ENCODE measurements around the gene ELOVL1. TPM values are rescaled to one million over a fixed set of nuclear protein-coding genes. Genes with fewer than 3 reads are reported as not detected.

The ELOVL1 gene
- total and polyA plus RNA-seq, 8 donors: 64.9 to 144 (median 80.8) TPM

GRCh38 chr1:43354936-43355335 is 12.9 kb downstream of the ELOVL1 start:
- no peak overlapping the region for H3K4me3 ChIP-seq
- H3K27ac ChIP-seq: no peak overlapping the region
- H3K4me1 ChIP-seq: peaks cover 15 to 22% of the 10 kb centered on the region in 2 donors
- TF ChIP-seq, protein P1, sequence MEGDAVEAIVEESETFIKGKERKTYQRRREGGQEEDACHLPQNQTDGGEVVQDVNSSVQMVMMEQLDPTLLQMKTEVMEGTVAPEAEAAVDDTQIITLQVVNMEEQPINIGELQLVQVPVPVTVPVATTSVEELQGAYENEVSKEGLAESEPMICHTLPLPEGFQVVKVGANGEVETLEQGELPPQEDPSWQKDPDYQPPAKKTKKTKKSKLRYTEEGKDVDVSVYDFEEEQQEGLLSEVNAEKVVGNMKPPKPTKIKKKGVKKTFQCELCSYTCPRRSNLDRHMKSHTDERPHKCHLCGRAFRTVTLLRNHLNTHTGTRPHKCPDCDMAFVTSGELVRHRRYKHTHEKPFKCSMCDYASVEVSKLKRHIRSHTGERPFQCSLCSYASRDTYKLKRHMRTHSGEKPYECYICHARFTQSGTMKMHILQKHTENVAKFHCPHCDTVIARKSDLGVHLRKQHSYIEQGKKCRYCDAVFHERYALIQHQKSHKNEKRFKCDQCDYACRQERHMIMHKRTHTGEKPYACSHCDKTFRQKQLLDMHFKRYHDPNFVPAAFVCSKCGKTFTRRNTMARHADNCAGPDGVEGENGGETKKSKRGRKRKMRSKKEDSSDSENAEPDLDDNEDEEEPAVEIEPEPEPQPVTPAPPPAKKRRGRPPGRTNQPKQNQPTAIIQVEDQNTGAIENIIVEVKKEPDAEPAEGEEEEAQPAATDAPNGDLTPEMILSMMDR (IDR thresholded peaks at IDR 0.05): no peak
- no peaks in the 10 kb centered on the region for H3K27me3 ChIP-seq
- H3K9me3 ChIP-seq: no peaks in the 10 kb centered on the region
- intact Hi-C loops (cut with DNase I): no loop called here
- no peak for ATAC-seq
- no peaks in the 10 kb centered on the region for H3K36me3 ChIP-seq
- no peak for DNase-seq

DNA sequence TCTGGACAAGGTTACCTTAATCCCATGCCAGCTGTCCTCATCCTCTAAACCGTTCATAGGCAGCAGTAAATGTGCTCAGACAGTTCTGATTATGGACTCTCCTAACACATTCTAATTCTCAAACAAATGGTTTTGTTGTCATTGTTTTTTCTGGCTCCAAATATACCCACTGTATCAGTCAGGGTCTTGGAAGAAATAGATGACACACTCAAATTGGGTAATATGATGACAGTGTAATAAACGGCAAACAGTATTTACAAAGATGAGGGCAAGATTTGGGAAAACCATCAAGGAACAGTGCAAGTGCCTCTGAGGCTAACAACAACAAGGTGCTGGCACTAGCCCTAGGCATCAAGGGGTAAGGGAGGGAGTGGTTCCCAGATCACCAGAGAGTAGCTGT is 13.3 kb downstream of the ELOVL1 start:
- no peaks in the 10 kb centered on the region for H3K27me3 ChIP-seq
- intact Hi-C loops (cut with DNase I): no loop called here
- H3K36me3 ChIP-seq: no peaks in the 10 kb centered on the region
- H3K4me1 ChIP-seq: peaks cover 18% of the 10 kb centered on the region in 2 donors
- H3K27ac ChIP-seq: no peak overlapping the region
- DNase-seq (no peak), ATAC-seq (no peak)
- TF ChIP-seq, protein P1 (IDR thresholded peaks at IDR 0.05): no peak
- H3K9me3 ChIP-seq: no peaks in the 10 kb centered on the region
- H3K4me3 ChIP-seq: no peak overlapping the region

DNA sequence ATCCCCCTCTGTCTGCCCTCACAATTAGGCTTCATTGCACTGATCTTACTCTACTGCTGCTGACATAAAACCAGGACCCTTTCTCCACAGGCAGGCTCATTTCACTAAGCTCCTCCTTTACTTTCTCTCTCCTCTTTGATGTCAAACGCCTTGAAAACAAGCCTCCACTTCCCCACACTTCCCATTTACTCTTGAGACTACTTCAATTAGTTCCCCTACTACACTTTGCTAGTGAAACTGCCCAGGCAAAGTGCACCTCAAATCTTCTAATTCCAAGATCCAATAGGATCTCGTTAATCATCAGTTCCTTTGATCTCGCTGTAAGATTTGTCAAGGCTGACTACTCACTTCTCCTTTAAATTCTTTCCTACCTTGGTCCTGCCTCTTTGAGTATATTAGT is 14.9 kb downstream of the ELOVL1 start:
- no peak overlapping the region for H3K27ac ChIP-seq
- no peak overlapping the region for H3K4me3 ChIP-seq
- H3K4me1 ChIP-seq: peaks cover 9 to 13% of the 10 kb centered on the region in 2 donors
- no peaks in the 10 kb centered on the region for H3K27me3 ChIP-seq
- DNase-seq: peak in 1 of 4 donors; percentile 37
- H3K36me3 ChIP-seq: no peaks in the 10 kb centered on the region
- intact Hi-C loops (cut with DNase I): no loop called here
- no peak for ATAC-seq
- TF ChIP-seq, protein P1 (IDR thresholded peaks at IDR 0.05): no peak
- H3K9me3 ChIP-seq: no peaks in the 10 kb centered on the region

DNA sequence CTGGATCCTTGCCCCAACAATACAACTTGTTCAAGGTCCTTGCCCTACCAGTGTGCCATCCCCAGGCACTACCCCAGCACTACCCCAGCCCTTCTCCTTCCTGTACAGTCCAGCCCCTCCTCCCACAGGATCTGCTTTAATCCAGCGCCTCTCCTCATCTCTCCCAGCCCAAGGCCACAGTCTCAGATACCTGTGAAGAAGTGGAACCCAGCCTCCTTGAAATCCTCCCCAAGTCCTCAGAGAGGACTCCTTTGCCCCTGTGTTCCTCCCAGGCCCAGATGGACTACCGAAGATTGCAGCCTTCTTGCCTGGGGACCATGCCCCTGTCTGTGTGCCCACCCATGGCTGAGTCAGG is 15.5 kb downstream of the ELOVL1 start:
- H3K27me3 ChIP-seq: no peaks in the 10 kb centered on the region
- no peak overlapping the region for H3K27ac ChIP-seq
- TF ChIP-seq, protein P1 (IDR thresholded peaks at IDR 0.05): no peak
- no peaks in the 10 kb centered on the region for H3K36me3 ChIP-seq
- H3K4me1 ChIP-seq: peaks cover 5 to 7% of the 10 kb centered on the region in 2 donors
- intact Hi-C loops (cut with DNase I): no loop called here
- DNase-seq (no peak), ATAC-seq (no peak)
- H3K4me3 ChIP-seq: no peak overlapping the region
- H3K9me3 ChIP-seq: no peaks in the 10 kb centered on the region

DNA sequence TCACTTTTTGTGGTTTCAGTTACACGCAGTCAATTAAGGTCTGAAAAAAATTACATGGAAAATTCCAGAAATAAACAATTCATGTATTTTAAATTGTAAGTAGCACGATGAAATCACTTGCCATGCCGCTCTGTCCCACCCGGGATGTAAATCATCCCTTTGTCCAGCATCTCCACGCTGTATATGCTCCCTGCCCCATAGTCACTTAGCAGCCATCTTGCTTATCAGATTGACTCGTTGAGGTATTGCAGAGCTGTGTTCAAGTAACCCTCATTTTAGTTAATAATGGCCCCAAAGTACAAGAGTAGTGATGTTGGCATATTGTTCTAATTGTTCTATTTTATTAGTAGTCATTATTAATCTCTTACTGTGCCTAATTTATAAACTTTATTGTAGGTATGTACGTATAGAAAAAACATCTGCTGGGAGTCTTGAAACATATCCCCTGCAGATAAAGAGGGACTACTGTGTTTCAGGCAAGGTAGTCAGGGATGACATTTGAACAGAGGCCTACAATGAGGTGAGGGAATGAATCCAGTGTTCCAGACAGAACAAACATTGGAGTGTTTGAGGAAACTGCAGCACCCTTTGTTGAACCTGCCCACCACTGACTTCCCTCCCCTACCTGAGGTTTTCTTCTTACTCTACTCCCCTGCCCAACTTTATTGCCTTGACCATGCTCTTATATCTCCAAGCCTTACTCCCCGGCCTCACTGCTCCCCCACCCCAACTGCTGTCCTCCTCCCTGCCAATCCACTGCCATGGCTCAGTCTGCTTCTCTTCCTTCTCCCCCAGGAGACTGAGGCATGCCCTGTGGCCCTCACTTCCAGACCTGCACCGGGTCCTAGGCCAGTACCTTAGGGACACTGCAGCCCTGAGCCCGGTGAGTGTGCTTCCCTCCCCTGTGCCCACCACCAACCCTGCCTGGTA is 16.1 kb downstream of the ELOVL1 start:
- Histone ChIP-seq H3K36me3 (no peaks in the 10 kb centered on the region), H3K4me3 (no peak overlapping the region), H3K9me3 (no peaks in the 10 kb centered on the region), H3K4me1 (peaks cover 5 to 6% of the 10 kb centered on the region in 2 donors), H3K27me3 (no peaks in the 10 kb centered on the region), H3K27ac (no peak overlapping the region)
- TF ChIP-seq, protein P1 (IDR thresholded peaks at IDR 0.05): no peak
- no peak for ATAC-seq
- DNase-seq: no peak
- intact Hi-C loops (cut with DNase I): no loop called here
